ENCODE measurements around the gene NRP2. TPM values are rescaled to one million over a fixed set of nuclear protein-coding genes. Genes with fewer than 3 reads are reported as not detected.

NRP2 gene
- total and polyA plus RNA-seq, 4 donors = 3.8 to 17.7 (median 12.2) TPM

GRCh38 chr2:205654878-205655605 is 27.3 kb upstream of the NRP2 start:
- Histone ChIP-seq H3K4me3 (ENCODE audit: low read depth in 1 of 3, low read length in 3 of 3) (no peak overlapping the region), H3K27me3 (ENCODE audit: control insufficient read depth in 4 of 4, insufficient read depth in 4 of 4, low read length in 3 of 4) (no peaks in the 10 kb centered on the region), H3K4me1 (ENCODE audit: control insufficient read depth in 4 of 4, insufficient read depth in 4 of 4, low read length in 3 of 4) (no peaks in the 10 kb centered on the region), H3K27ac (ENCODE audit: low read depth in 1 of 2, low read length in 2 of 2) (no peak overlapping the region), H3K9ac (ENCODE audit: low read depth in 1 of 2, low read length in 2 of 2) (no peak overlapping the region), H3K36me3 (ENCODE audit: control insufficient read depth in 4 of 4, insufficient read depth in 3 of 4, low read depth in 1 of 4, low read length in 3 of 4) (peaks cover 0 to 2% (median 0%) of the 10 kb centered on the region in 4 donors), H3K9me3 (ENCODE audit: control insufficient read depth in 4 of 4, low read length in 3 of 4) (no peaks in the 10 kb centered on the region)
- DNase-seq (ENCODE audit: low spot score) = no peak
- WGBS = 91% methylated on average over 10 of the region's 10 CpGs
- no peak for TF ChIP-seq HNF4A (conservative IDR thresholded peaks at IDR 0.05)
- TF ChIP-seq GABPA (IDR thresholded peaks at IDR 0.05 in 1 of 2, conservative IDR thresholded peaks at IDR 0.05 in 1 of 2) = no peak
- no peak for TF ChIP-seq EGR1 (IDR thresholded peaks at IDR 0.05; ENCODE audit: low read depth in 2 of 2)
- no peak for TF ChIP-seq FOXA2 (IDR thresholded peaks at IDR 0.05)
- TF ChIP-seq YY1 (IDR thresholded peaks at IDR 0.05) = no peak
- no peak for TF ChIP-seq ATF3 (IDR thresholded peaks at IDR 0.05)

- no peak overlapping the region for H3K27ac ChIP-seq (ENCODE audit: low read depth in 1 of 2, low read length in 2 of 2)
- WGBS = 82% methylated on average over 6 of the region's 6 CpGs
- no peak for DNase-seq (ENCODE audit: low spot score)
- no peaks in the 10 kb centered on the region for H3K9me3 ChIP-seq (ENCODE audit: control insufficient read depth in 4 of 4, low read length in 3 of 4)
- H3K4me1 ChIP-seq (ENCODE audit: control insufficient read depth in 4 of 4, insufficient read depth in 4 of 4, low read length in 3 of 4) = no peaks in the 10 kb centered on the region
- H3K4me3 ChIP-seq (ENCODE audit: low read depth in 1 of 3, low read length in 3 of 3) = no peak overlapping the region
- no peak overlapping the region for H3K9ac ChIP-seq (ENCODE audit: low read depth in 1 of 2, low read length in 2 of 2)
- H3K27me3 ChIP-seq (ENCODE audit: control insufficient read depth in 4 of 4, insufficient read depth in 4 of 4, low read length in 3 of 4) = no peaks in the 10 kb centered on the region
- TF ChIP-seq GABPA (IDR thresholded peaks at IDR 0.05 in 1 of 2, conservative IDR thresholded peaks at IDR 0.05 in 1 of 2) (no peak), MAX (IDR thresholded peaks at IDR 0.05) (no peak), FOXA1 (IDR thresholded peaks at IDR 0.05) (no peak), RXRA (IDR thresholded peaks at IDR 0.05) (no peak), CTCF (IDR thresholded peaks at IDR 0.05; ENCODE audit: low read depth, low read length, missing input control) (no peak), RAD21 (IDR thresholded peaks at IDR 0.05) (no peak), FOXA2 (IDR thresholded peaks at IDR 0.05) (no peak), YY1 (IDR thresholded peaks at IDR 0.05) (no peak), ATF3 (IDR thresholded peaks at IDR 0.05) (no peak), REST (IDR thresholded peaks at IDR 0.05) (no peak), ZBTB33 (IDR thresholded peaks at IDR 0.05) (no peak), JUND (IDR thresholded peaks at IDR 0.05) (no peak), HNF4A (conservative IDR thresholded peaks at IDR 0.05) (no peak), EGR1 (IDR thresholded peaks at IDR 0.05; ENCODE audit: low read depth in 2 of 2) (no peak), TAF1 (conservative IDR thresholded peaks at IDR 0.05) (no peak), SP1 (IDR thresholded peaks at IDR 0.05) (no peak)
- peaks cover 0 to 2% (median 0%) of the 10 kb centered on the region in 4 donors for H3K36me3 ChIP-seq (ENCODE audit: control insufficient read depth in 4 of 4, insufficient read depth in 3 of 4, low read depth in 1 of 4, low read length in 3 of 4)
Measured at GRCh38 chr2:205655779-205656456, 26.4 kb upstream of the NRP2 start.
